H9 (cell line): ENCODE results near the gene MYLK. TPM values are rescaled to one million over a fixed set of nuclear protein-coding genes. Genes with fewer than 3 reads are reported as not detected.

Experiments
- DNase-seq: peaks from one replicate; pipeline ENCODE4 v3.0.0-alpha.2; 2017
- H2AFZ ChIP-seq: one replicate; pipeline ENCODE4 v1.6.1; 2013; ENCODE audit warnings: mild to moderate bottlenecking, low read length, control low read depth, moderate library complexity
- H2AK5ac ChIP-seq: 2 replicates; pipeline ENCODE4 v1.6.1; 2013; ENCODE audit warnings: low read length, control low read depth, mixed read lengths; ENCODE audit not compliant: insufficient read length
- H2BK120ac ChIP-seq: one replicate; pipeline ENCODE4 v1.6.1; 2013; ENCODE audit warnings: low read depth, mild to moderate bottlenecking, low read length, control low read depth, inconsistent platforms; ENCODE audit not compliant: poor library complexity, severe bottlenecking
- H2BK12ac ChIP-seq: 2 replicates; pipeline ENCODE4 v1.6.1; 2013; ENCODE audit warnings: low read length, control low read depth, mixed read lengths, low read depth; ENCODE audit not compliant: insufficient read length
- H2BK15ac ChIP-seq: 2 replicates; pipeline ENCODE4 v1.6.1; 2013; ENCODE audit warnings: low read depth, low read length, control low read depth
- H2BK20ac ChIP-seq: one replicate; pipeline ENCODE4 v1.6.1; 2013; ENCODE audit warnings: low read depth, mild to moderate bottlenecking, low read length, control low read depth, inconsistent platforms; ENCODE audit not compliant: poor library complexity, severe bottlenecking
- H2BK5ac ChIP-seq: 2 replicates; pipeline ENCODE4 v1.6.1; 2013; ENCODE audit warnings: low read length, control low read depth, mixed read lengths; ENCODE audit not compliant: insufficient read length
- H3K14ac ChIP-seq: 2 replicates; pipeline ENCODE4 v1.6.1; 2013; ENCODE audit warnings: low read length, control low read depth; ENCODE audit not compliant: insufficient read depth
- H3K18ac ChIP-seq: 2 replicates; pipeline ENCODE4 v1.6.1; 2013; ENCODE audit warnings: low read depth, mild to moderate bottlenecking, mixed read lengths, low read length, control low read depth; ENCODE audit not compliant: insufficient read length
- H3K23ac ChIP-seq: 2 replicates; pipeline ENCODE4 v1.6.1; 2013; ENCODE audit warnings: low read length, control low read depth, mixed read lengths, low read depth; ENCODE audit not compliant: insufficient read length
- H3K23me2 ChIP-seq: 2 replicates; pipeline ENCODE4 v1.6.1; 2013; ENCODE audit warnings: low read depth, mild to moderate bottlenecking, mixed read lengths, low read length, control low read depth; ENCODE audit not compliant: insufficient read length, poor library complexity, severe bottlenecking
- H3K27ac ChIP-seq: 2 replicates; pipeline ENCODE4 v1.5.1; 2013; ENCODE audit warnings: low read length, control low read depth, mixed read lengths, low read depth; ENCODE audit not compliant: insufficient read length
- H3K27me3 ChIP-seq: 2 replicates; pipeline ENCODE4 v1.6.1; 2013; ENCODE audit warnings: low read length, control low read depth, inconsistent platforms; ENCODE audit not compliant: insufficient read depth
- H3K4ac ChIP-seq: 2 replicates; pipeline ENCODE4 v1.6.1; 2013; ENCODE audit warnings: low read depth, mild to moderate bottlenecking, control low read depth, inconsistent platforms, low read length, moderate library complexity
- H3K4me1 ChIP-seq: 2 replicates; pipeline ENCODE4 v1.6.1; 2013; ENCODE audit warnings: low read length, control low read depth, inconsistent platforms; ENCODE audit not compliant: insufficient read depth
- H3K4me2 ChIP-seq: 2 replicates; pipeline ENCODE4 v1.6.1; 2013; ENCODE audit warnings: low read length, control low read depth, mixed read lengths; ENCODE audit not compliant: insufficient read length, insufficient read depth
- H3K56ac ChIP-seq: 2 replicates; pipeline ENCODE4 v1.6.1; 2013; ENCODE audit warnings: low read depth, mild to moderate bottlenecking, mixed read lengths, low read length, control low read depth; ENCODE audit not compliant: insufficient read length
- H3K79me1 ChIP-seq: 2 replicates; pipeline ENCODE4 v1.6.1; 2013; ENCODE audit warnings: low read depth, mild to moderate bottlenecking, moderate library complexity, low read length, control low read depth, inconsistent platforms; ENCODE audit not compliant: insufficient read depth, poor library complexity, severe bottlenecking
- H3K79me2 ChIP-seq: 2 replicates; pipeline ENCODE4 v1.6.1; 2013; ENCODE audit warnings: low read length, control low read depth, inconsistent platforms; ENCODE audit not compliant: insufficient read depth
- H3K9ac ChIP-seq: 2 replicates; pipeline ENCODE4 v1.6.1; 2013; ENCODE audit warnings: low read length, control low read depth, mixed read lengths; ENCODE audit not compliant: insufficient read length; ENCODE audit errors: extremely low read depth
- H3K9me3 ChIP-seq: one replicate; pipeline ENCODE4 v1.6.1; 2013; ENCODE audit warnings: low read depth, low read length, inconsistent platforms; ENCODE audit not compliant: control insufficient read depth
- H3T11ph ChIP-seq: one replicate; pipeline ENCODE4 v1.6.1; 2013; ENCODE audit warnings: mild to moderate bottlenecking, low read length, control low read depth, inconsistent platforms
- H4K20me1 ChIP-seq: one replicate; pipeline ENCODE4 v1.6.1; 2013; ENCODE audit not compliant: control insufficient read depth, insufficient read length, insufficient read depth
- H4K5ac ChIP-seq: 2 replicates; pipeline ENCODE4 v1.6.1; 2013; ENCODE audit warnings: low read depth, mild to moderate bottlenecking, mixed read lengths, low read length, control low read depth; ENCODE audit not compliant: insufficient read length
- H4K8ac ChIP-seq: replicated peaks from 2 replicates; pipeline ENCODE4 v1.6.1; 2013; ENCODE audit warnings: low read length, control low read depth, mixed read lengths, low read depth; ENCODE audit not compliant: insufficient read length
- H4K91ac ChIP-seq: 2 replicates; pipeline ENCODE4 v1.6.1; 2013; ENCODE audit warnings: low read depth, mild to moderate bottlenecking, moderate library complexity, mixed read lengths, low read length, control low read depth; ENCODE audit not compliant: insufficient read length
- H3K27ac Mint-ChIP-seq, 3 experiments: 2 replicates in 2 of 3; 3 replicates in 1 of 3; pipeline ENCODE4 v1.8.0; 2020 to 2021; ENCODE audit warnings: mixed read lengths in 3 of 3, mild to moderate bottlenecking in 1 of 3, moderate library complexity in 1 of 3
- H3K27me3 Mint-ChIP-seq: 2 replicates; pipeline ENCODE4 v1.8.0; 2021; ENCODE audit warnings: low read depth, mild to moderate bottlenecking, moderate library complexity, mixed read lengths
- H3K36me3 Mint-ChIP-seq, 3 experiments: 2 replicates in 2 of 3; 3 replicates in 1 of 3; pipeline ENCODE4 v1.8.0; 2020 to 2021; ENCODE audit warnings: low read depth in 3 of 3, mixed read lengths in 3 of 3; ENCODE audit not compliant: insufficient read depth in 1 of 3
- H3K4me1 Mint-ChIP-seq, 2 experiments: 2 replicates each; pipeline ENCODE4 v1.8.0; 2020; ENCODE audit warnings: mixed read lengths in 2 of 2
- H3K4me3 Mint-ChIP-seq, 2 experiments: 2 replicates in 1 of 2; 3 replicates in 1 of 2; pipeline ENCODE4 v1.8.0; 2020 to 2021; ENCODE audit warnings: mild to moderate bottlenecking in 2 of 2, mixed read lengths in 2 of 2, moderate library complexity in 1 of 2
- H3K9me3 Mint-ChIP-seq, 2 experiments: 2 replicates in 1 of 2; 3 replicates in 1 of 2; pipeline ENCODE4 v1.8.0; 2020; ENCODE audit warnings: mild to moderate bottlenecking in 2 of 2, mixed read lengths in 2 of 2, moderate library complexity in 1 of 2
- WGBS: extraction: QIAGEN DNeasy Blood & Tissue Kit; methylation state at CpG from one replicate; pipeline ENCODE4 v1.1.7; 2013; ENCODE audit warnings: missing lambda C conversion rate, low lambda C conversion rate, mixed read lengths; ENCODE audit not compliant: insufficient read length; ENCODE audit errors: extremely low coverage; 5-methylcytosine and 5-hydroxymethylcytosine counted together
- total RNA-seq: library from RNA; stranded (reverse); gene quantifications from 2 replicates; pipeline ENCODE4 v1.2.1, GENCODE V29; 2021
- TF ChIP-seq, protein P1 (sequence below): fragments of 200-600 bp; sonication (generic); conservative IDR thresholded peaks from 3 replicates; pipeline ENCODE4 v1.8.0; 2021; ENCODE audit warnings: antibody characterized with exemption, mild to moderate bottlenecking

MYLK gene
- total RNA-seq, 1 experiment from 2014 or later = 10.1 TPM

DNA sequence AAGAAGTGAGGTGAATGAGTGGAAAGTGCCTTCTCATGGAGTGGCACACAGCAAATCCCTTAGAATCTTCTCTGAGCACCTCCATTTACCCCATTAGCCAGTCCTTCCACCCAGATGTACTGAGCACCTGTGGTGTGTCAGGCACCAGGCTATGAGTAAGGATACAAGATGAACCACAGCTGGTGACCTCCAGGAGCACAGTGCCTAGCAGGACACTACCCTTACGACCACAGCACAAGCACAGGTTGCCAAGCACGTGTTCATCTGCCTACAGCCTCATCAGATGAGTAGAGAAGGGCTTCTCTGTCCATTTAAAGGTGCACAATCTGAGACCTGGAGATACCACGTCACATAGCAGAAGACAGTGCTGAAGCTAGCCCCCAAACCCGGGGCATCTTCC is 6.2 kb downstream of the MYLK start:
- Histone ChIP-seq H3K79me2 (no peaks in the 10 kb centered on the region), H3K18ac (no peak overlapping the region), H3K14ac (no peak overlapping the region), H3K79me1 (no peaks in the 10 kb centered on the region), H3K9ac (no peak overlapping the region), H3K4me1 (no peaks in the 10 kb centered on the region), H3K4me2 (no peak overlapping the region), H2BK120ac (no peak overlapping the region), H3K56ac (no peak overlapping the region), H3K27me3 (peaks cover 4% of the 10 kb centered on the region; the same call in 1 of the 2 replicates), H4K20me1 (no peaks in the 10 kb centered on the region), H4K5ac (no peak overlapping the region), H4K8ac (no peak overlapping the region), H2BK20ac (no peak overlapping the region), H3K27ac (no peak overlapping the region), H3K23me2 (no peaks in the 10 kb centered on the region), H3T11ph (no peak overlapping the region), H4K91ac (no peak overlapping the region), H2BK12ac (no peak overlapping the region), H2AFZ (no peak overlapping the region), H2BK15ac (no peak overlapping the region), H3K23ac (no peak overlapping the region), H3K4ac (no peak overlapping the region), H3K9me3 (no peaks in the 10 kb centered on the region), H2AK5ac (no peak overlapping the region), H2BK5ac (no peak overlapping the region)
- peaks cover 11 to 16% of the 10 kb centered on the region in 2 experiments for H3K4me1 Mint-ChIP-seq
- DNase-seq = no peak
- H3K4me3 Mint-ChIP-seq = no peak overlapping the region
- H3K36me3 Mint-ChIP-seq = peaks cover 0 to 3% (median 2%) of the 10 kb centered on the region in 3 experiments; a peak in 1 of 7 replicates
- no peaks in the 10 kb centered on the region for H3K9me3 Mint-ChIP-seq
- TF ChIP-seq, protein P1, sequence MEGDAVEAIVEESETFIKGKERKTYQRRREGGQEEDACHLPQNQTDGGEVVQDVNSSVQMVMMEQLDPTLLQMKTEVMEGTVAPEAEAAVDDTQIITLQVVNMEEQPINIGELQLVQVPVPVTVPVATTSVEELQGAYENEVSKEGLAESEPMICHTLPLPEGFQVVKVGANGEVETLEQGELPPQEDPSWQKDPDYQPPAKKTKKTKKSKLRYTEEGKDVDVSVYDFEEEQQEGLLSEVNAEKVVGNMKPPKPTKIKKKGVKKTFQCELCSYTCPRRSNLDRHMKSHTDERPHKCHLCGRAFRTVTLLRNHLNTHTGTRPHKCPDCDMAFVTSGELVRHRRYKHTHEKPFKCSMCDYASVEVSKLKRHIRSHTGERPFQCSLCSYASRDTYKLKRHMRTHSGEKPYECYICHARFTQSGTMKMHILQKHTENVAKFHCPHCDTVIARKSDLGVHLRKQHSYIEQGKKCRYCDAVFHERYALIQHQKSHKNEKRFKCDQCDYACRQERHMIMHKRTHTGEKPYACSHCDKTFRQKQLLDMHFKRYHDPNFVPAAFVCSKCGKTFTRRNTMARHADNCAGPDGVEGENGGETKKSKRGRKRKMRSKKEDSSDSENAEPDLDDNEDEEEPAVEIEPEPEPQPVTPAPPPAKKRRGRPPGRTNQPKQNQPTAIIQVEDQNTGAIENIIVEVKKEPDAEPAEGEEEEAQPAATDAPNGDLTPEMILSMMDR = no peak
- H3K27ac Mint-ChIP-seq = no peak overlapping the region
- H3K27me3 Mint-ChIP-seq = peaks cover 7% of the 10 kb centered on the region
- WGBS = no CpG with 5 or more reads among the region's 4 CpGs
